ENCODE data around the gene ITGAX.
"Not testable (repeated sequence)": the region's sequence is repeated elsewhere in the genome, so short reads cannot be mapped to it uniquely, and the experiment has no call there.

Gene ITGAX

GRCh38 chr16:31354394-31355291 is at the start of gene ITGAX:
Gene ITGAX (plus strand): TSS chr16:31355176. CDS start chr16:31355255, 79 bp downstream.
- peak; percentile 5 for DNase-seq (ENCODE audit: low read depth, low spot score)
- Histone ChIP-seq H3K36me3 (ENCODE audit: insufficient read depth, insufficient read length, low read length) (no peaks in the 10 kb centered on the region), H3K9ac (ENCODE audit: insufficient read length, low read depth) (peak within 1 kb of the TSS; percentile 63), H3K9me3 (ENCODE audit: insufficient read depth, low read length) (no peaks in the 10 kb centered on the region), H3K4me3 (ENCODE audit: insufficient read length, low read depth) (no peak within 1 kb of the TSS), H3K4me1 (ENCODE audit: insufficient read depth, insufficient read length) (peaks cover 6% of the 10 kb centered on the region), H3K27me3 (ENCODE audit: insufficient read depth, insufficient read length) (no peaks in the 10 kb centered on the region)
- TF ChIP-seq ZNF274 (IDR thresholded peaks at IDR 0.05; ENCODE audit: low read depth, low read length) (no peak), YY1 (IDR thresholded peaks at IDR 0.05; ENCODE audit: insufficient read depth, insufficient read length) (no peak), SUZ12 (IDR thresholded peaks at IDR 0.05; ENCODE audit: extremely low read depth, insufficient read depth, insufficient read length) (no peak)

DNA sequence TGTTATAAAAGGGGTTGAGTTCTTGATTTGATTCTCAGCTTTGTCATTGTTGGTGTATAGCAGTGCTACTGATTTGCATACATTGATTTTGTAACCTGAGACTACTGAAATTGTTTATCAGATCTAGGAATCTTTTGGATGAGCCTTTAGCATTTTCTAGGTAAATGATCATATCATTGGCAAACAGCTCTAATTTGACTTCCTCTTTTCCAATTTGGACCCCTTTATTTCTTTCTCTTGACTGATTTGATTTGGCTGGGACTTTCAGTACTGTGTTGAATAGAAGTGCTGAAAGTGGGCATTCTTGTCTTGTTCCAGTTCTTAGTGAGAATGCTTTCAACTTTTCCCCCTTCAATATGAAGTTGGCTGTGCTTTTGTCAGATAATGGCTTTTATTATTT is 49.8 kb upstream of the ITGAX start:
- Histone ChIP-seq H3K27me3 (ENCODE audit: insufficient read depth, insufficient read length) (no peaks in the 10 kb centered on the region), H3K36me3 (ENCODE audit: insufficient read depth, insufficient read length, low read length) (no peaks in the 10 kb centered on the region), H3K4me1 (ENCODE audit: insufficient read depth, insufficient read length) (no peaks in the 10 kb centered on the region), H3K4me3 (ENCODE audit: insufficient read length, low read depth) (no peak overlapping the region), H3K9me3 (ENCODE audit: insufficient read depth, low read length) (no peaks in the 10 kb centered on the region), H3K9ac (ENCODE audit: insufficient read length, low read depth) (no peak overlapping the region)
- DNase-seq (ENCODE audit: low read depth, low spot score): no peak
- TF ChIP-seq ZNF274 (IDR thresholded peaks at IDR 0.05; ENCODE audit: low read depth, low read length) (no peak), YY1 (IDR thresholded peaks at IDR 0.05; ENCODE audit: insufficient read depth, insufficient read length) (no peak), SUZ12 (IDR thresholded peaks at IDR 0.05; ENCODE audit: extremely low read depth, insufficient read depth, insufficient read length) (no peak)

GRCh38 chr16:31308381-31308780 is 46.6 kb upstream of the ITGAX start:
- not testable (repeated sequence) for H3K4me3 ChIP-seq (ENCODE audit: insufficient read length, low read depth); H3K9me3 ChIP-seq (ENCODE audit: insufficient read depth, low read length); H3K9ac ChIP-seq (ENCODE audit: insufficient read length, low read depth); DNase-seq (ENCODE audit: low read depth, low spot score); H3K36me3 ChIP-seq (ENCODE audit: insufficient read depth, insufficient read length, low read length); H3K4me1 ChIP-seq (ENCODE audit: insufficient read depth, insufficient read length); H3K27me3 ChIP-seq (ENCODE audit: insufficient read depth, insufficient read length)

- Histone ChIP-seq H3K4me3 (ENCODE audit: insufficient read length, low read depth) (no peak overlapping the region), H3K27me3 (ENCODE audit: insufficient read depth, insufficient read length) (no peaks in the 10 kb centered on the region), H3K4me1 (ENCODE audit: insufficient read depth, insufficient read length) (no peaks in the 10 kb centered on the region), H3K9ac (ENCODE audit: insufficient read length, low read depth) (no peak overlapping the region), H3K36me3 (ENCODE audit: insufficient read depth, insufficient read length, low read length) (no peaks in the 10 kb centered on the region), H3K9me3 (ENCODE audit: insufficient read depth, low read length) (peaks cover 34% of the 10 kb centered on the region)
- no peak for TF ChIP-seq ZNF274 (IDR thresholded peaks at IDR 0.05; ENCODE audit: low read depth, low read length)
- no peak for TF ChIP-seq SUZ12 (IDR thresholded peaks at IDR 0.05; ENCODE audit: extremely low read depth, insufficient read depth, insufficient read length)
- no peak for TF ChIP-seq YY1 (IDR thresholded peaks at IDR 0.05; ENCODE audit: insufficient read depth, insufficient read length)
- DNase-seq (ENCODE audit: low read depth, low spot score): no peak
Measured at GRCh38 chr16:31322500-31322899, 32.5 kb upstream of the ITGAX start.

DNA sequence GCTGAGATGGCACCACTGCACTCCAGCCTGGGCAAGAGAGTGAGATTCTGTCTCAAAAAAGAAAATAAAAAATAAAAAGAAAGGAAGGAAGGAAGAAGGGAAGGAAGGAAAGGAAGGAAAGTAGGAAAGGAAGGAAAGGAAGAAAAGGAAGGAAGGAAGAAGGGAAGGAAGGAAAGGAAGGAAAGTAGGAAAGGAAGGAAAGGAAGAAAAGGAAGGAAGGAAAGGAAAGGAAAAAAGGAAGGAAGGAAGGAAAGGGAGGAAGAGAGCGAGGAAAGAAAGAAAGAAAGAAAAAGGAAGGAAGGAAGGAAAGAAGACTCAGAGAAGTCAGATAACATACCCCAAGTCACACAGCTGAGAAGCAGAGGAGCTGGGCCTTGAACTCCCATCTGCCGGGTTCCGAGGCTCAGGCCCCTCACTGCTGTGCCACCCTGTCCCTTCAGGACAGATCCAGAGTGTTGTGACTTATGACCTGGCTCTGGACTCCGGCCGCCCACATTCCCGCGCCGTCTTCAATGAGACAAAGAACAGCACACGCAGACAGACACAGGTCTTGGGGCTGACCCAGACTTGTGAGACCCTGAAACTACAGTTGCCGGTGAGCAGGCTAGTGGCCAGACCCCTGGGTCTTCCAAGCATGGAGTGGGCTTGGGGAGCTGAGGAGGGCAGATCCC is 30.9 kb upstream of the ITGAX start:
- no peak for DNase-seq (ENCODE audit: low read depth, low spot score)
- no peaks in the 10 kb centered on the region for H3K36me3 ChIP-seq (ENCODE audit: insufficient read depth, insufficient read length, low read length)
- TF ChIP-seq YY1 (IDR thresholded peaks at IDR 0.05; ENCODE audit: insufficient read depth, insufficient read length): no peak
- no peak for TF ChIP-seq SUZ12 (IDR thresholded peaks at IDR 0.05; ENCODE audit: extremely low read depth, insufficient read depth, insufficient read length)
- no peak for TF ChIP-seq ZNF274 (IDR thresholded peaks at IDR 0.05; ENCODE audit: low read depth, low read length)
- no peak overlapping the region for H3K9ac ChIP-seq (ENCODE audit: insufficient read length, low read depth)
- H3K9me3 ChIP-seq (ENCODE audit: insufficient read depth, low read length): peaks cover 28% of the 10 kb centered on the region
- no peak overlapping the region for H3K4me3 ChIP-seq (ENCODE audit: insufficient read length, low read depth)
- H3K27me3 ChIP-seq (ENCODE audit: insufficient read depth, insufficient read length): peaks cover under 1% of the 10 kb centered on the region
- peaks cover 8% of the 10 kb centered on the region for H3K4me1 ChIP-seq (ENCODE audit: insufficient read depth, insufficient read length)

- no peak for DNase-seq (ENCODE audit: low read depth, low spot score)
Measured at GRCh38 chr16:31325171-31325570, 29.8 kb upstream of the ITGAX start.

DNA sequence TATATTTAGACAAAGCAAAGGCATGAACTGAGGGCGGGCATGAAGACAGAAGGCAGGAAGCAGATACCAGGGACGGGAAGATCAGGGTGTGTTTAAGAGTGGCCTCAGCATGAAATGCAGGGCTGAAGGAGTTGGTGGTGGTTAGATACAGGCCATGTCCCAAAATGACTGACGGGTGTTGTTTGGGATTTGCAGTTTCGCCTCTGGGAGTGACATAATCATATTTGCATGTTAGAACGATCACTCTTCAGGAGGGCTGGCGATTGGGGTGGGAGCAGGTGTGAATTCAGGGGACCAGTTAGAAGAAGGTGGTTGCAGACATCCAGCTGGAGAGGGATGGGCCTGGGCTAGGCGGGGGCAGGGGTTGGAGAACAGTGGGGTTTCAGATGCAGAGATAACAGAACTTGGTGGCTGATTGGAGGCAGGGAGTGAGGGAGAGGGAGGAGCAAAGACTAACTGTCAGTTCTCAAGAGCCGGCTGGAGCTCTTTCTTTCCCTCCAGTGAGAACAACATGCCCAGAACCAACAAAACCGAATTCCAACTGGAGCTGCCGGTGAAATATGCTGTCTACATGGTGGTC is 27.2 kb upstream of the ITGAX start:
- Histone ChIP-seq H3K36me3 (ENCODE audit: insufficient read depth, insufficient read length, low read length) (no peaks in the 10 kb centered on the region), H3K9ac (ENCODE audit: insufficient read length, low read depth) (no peak overlapping the region), H3K4me1 (ENCODE audit: insufficient read depth, insufficient read length) (peaks cover 13% of the 10 kb centered on the region), H3K9me3 (ENCODE audit: insufficient read depth, low read length) (peaks cover 9% of the 10 kb centered on the region; the same call in 1 of the 2 replicates), H3K27me3 (ENCODE audit: insufficient read depth, insufficient read length) (peaks cover 37% of the 10 kb centered on the region), H3K4me3 (ENCODE audit: insufficient read length, low read depth) (no peak overlapping the region)
- peak; percentile 36 for DNase-seq (ENCODE audit: low read depth, low spot score)
- no peak for TF ChIP-seq YY1 (IDR thresholded peaks at IDR 0.05; ENCODE audit: insufficient read depth, insufficient read length)
- no peak for TF ChIP-seq SUZ12 (IDR thresholded peaks at IDR 0.05; ENCODE audit: extremely low read depth, insufficient read depth, insufficient read length)
- no peak for TF ChIP-seq ZNF274 (IDR thresholded peaks at IDR 0.05; ENCODE audit: low read depth, low read length)

More at GRCh38 chr16:31325171-31325570, 29.8 kb upstream of the ITGAX start:
- H3K4me3 ChIP-seq (ENCODE audit: insufficient read length, low read depth): no peak overlapping the region
- H3K27me3 ChIP-seq (ENCODE audit: insufficient read depth, insufficient read length): peaks cover 11% of the 10 kb centered on the region
- no peak overlapping the region for H3K9ac ChIP-seq (ENCODE audit: insufficient read length, low read depth)
- H3K4me1 ChIP-seq (ENCODE audit: insufficient read depth, insufficient read length): peaks cover 8% of the 10 kb centered on the region
- TF ChIP-seq ZNF274 (IDR thresholded peaks at IDR 0.05; ENCODE audit: low read depth, low read length) (no peak), SUZ12 (IDR thresholded peaks at IDR 0.05; ENCODE audit: extremely low read depth, insufficient read depth, insufficient read length) (no peak), YY1 (IDR thresholded peaks at IDR 0.05; ENCODE audit: insufficient read depth, insufficient read length) (no peak)
- H3K36me3 ChIP-seq (ENCODE audit: insufficient read depth, insufficient read length, low read length): no peaks in the 10 kb centered on the region
- peaks cover 28% of the 10 kb centered on the region for H3K9me3 ChIP-seq (ENCODE audit: insufficient read depth, low read length)
